Measurements from ENCODE around the gene CD209.

Gene CD209

GRCh38 chr19:7703332-7703731 is 44.0 kb downstream of the CD209 start:
- peak overlapping the region; percentile 94 for H3K4me3 ChIP-seq (ENCODE audit: low read depth, low read length)
- TF ChIP-seq CTCF (IDR thresholded peaks at IDR 0.05; ENCODE audit: insufficient read depth, low read depth, low read length, missing control alignments) = no peak
- no peak for DNase-seq (ENCODE audit: low read depth)

- DNase-seq (ENCODE audit: low read depth) = peak; percentile 97
- peak within 1 kb of the TSS; percentile 94 for H3K4me3 ChIP-seq (ENCODE audit: low read depth, low read length)
- no peak for TF ChIP-seq CTCF (IDR thresholded peaks at IDR 0.05; ENCODE audit: insufficient read depth, low read depth, low read length, missing control alignments)
These were observed 45.5 kb downstream of the CD209 start, which contains the start of gene FCER2 for GRCh38 chr19:7701654-7702457. FCER2 (minus strand) TSS chr19:7702131; CDS start chr19:7699760, 2,371 bp downstream.

GRCh38 chr19:7701049-7701653 is 46.2 kb downstream of the CD209 start:
- TF ChIP-seq CTCF (IDR thresholded peaks at IDR 0.05; ENCODE audit: insufficient read depth, low read depth, low read length, missing control alignments) = no peak
- H3K4me3 ChIP-seq (ENCODE audit: low read depth, low read length) = peak overlapping the region; percentile 94
- DNase-seq (ENCODE audit: low read depth) = peak; percentile 69

GRCh38 chr19:7699417-7700401 is 47.6 kb downstream of the CD209 start:
- H3K4me3 ChIP-seq (ENCODE audit: low read depth, low read length) = peak overlapping the region; percentile 94
- TF ChIP-seq CTCF (IDR thresholded peaks at IDR 0.05; ENCODE audit: insufficient read depth, low read depth, low read length, missing control alignments) = no peak
- peak; percentile 85 for DNase-seq (ENCODE audit: low read depth)

GRCh38 chr19:7699003-7699402 is 48.3 kb downstream of the CD209 start:
- DNase-seq (ENCODE audit: low read depth) = no peak
- no peak for TF ChIP-seq CTCF (IDR thresholded peaks at IDR 0.05; ENCODE audit: insufficient read depth, low read depth, low read length, missing control alignments)
- H3K4me3 ChIP-seq (ENCODE audit: low read depth, low read length) = peak overlapping the region; percentile 94

- no peak for DNase-seq (ENCODE audit: low read depth)
- TF ChIP-seq CTCF (IDR thresholded peaks at IDR 0.05; ENCODE audit: insufficient read depth, low read depth, low read length, missing control alignments) = no peak
- peak overlapping the region; percentile 94 for H3K4me3 ChIP-seq (ENCODE audit: low read depth, low read length)
These were observed 48.8 kb downstream of the CD209 start for GRCh38 chr19:7698583-7698982.

Data from GM12865 (cell line).